CD14-positive monocyte (primary cell): ENCODE results near the gene PMM2. TPM values are rescaled to one million over a fixed set of nuclear protein-coding genes. Genes with fewer than 3 reads are reported as not detected.
"Not testable (repeated sequence)": the region's sequence is repeated elsewhere in the genome, so short reads cannot be mapped to it uniquely, and the experiment has no call there.

ENCODE experiments used
- DNase-seq, 3 donors: peaks; one replicate each; pipeline ENCODE4 v3.0.0-alpha.2; 2011 to 2022
- H2AFZ ChIP-seq: 2 replicates; pipeline ENCODE4 v1.6.0; 2012; ENCODE audit warnings: mild to moderate bottlenecking, low read depth, low read length, inconsistent platforms; ENCODE audit not compliant: insufficient read depth, poor library complexity, severe bottlenecking
- H3K27ac ChIP-seq, 2 donors: 1 replicate in 1 of 2; 2 replicates in 1 of 2; pipeline ENCODE4 v1.5.1; 2012 to 2013; ENCODE audit warnings: low read length in 2 of 2, control low read depth in 1 of 2, inconsistent platforms in 1 of 2, low read depth in 1 of 2, mild to moderate bottlenecking in 1 of 2
- H3K27me3 ChIP-seq, 2 donors: one replicate each; pipeline versions ENCODE4 v1.6.0 to v1.6.1; 2011 to 2013; ENCODE audit warnings: low read length in 2 of 2; ENCODE audit not compliant: control insufficient read depth in 2 of 2, insufficient read depth in 2 of 2
- H3K36me3 ChIP-seq, 2 donors: replicated peaks in 1 of 2; 1 replicate in 1 of 2; 2 replicates in 1 of 2; pipeline versions ENCODE4 v1.5.1 to v1.6.1; 2012 to 2013; ENCODE audit warnings: low read length in 2 of 2, control low read depth in 1 of 2, inconsistent platforms in 1 of 2, mild to moderate bottlenecking in 1 of 2; ENCODE audit not compliant: insufficient read depth in 2 of 2, control insufficient read depth in 1 of 2
- H3K4me1 ChIP-seq, 2 donors: 1 replicate in 1 of 2; 2 replicates in 1 of 2; pipeline versions ENCODE4 v1.5.1 to v1.6.1; 2012 to 2013; ENCODE audit warnings: low read length in 2 of 2, control low read depth in 1 of 2, inconsistent platforms in 1 of 2, mild to moderate bottlenecking in 1 of 2, moderate library complexity in 1 of 2; ENCODE audit not compliant: insufficient read depth in 2 of 2, control insufficient read depth in 1 of 2
- H3K4me2 ChIP-seq: replicated peaks from 2 replicates; pipeline ENCODE3; 2012; ENCODE audit warnings: low read length, moderate library complexity, mild to moderate bottlenecking; ENCODE audit not compliant: poor library complexity, severe bottlenecking; ENCODE audit errors: extremely low read depth
- H3K4me3 ChIP-seq, 3 experiments: fragments of 200-600 bp in 1 of 3; sonication (generic) in 1 of 3; replicated peaks in 1 of 3; 1 replicate in 2 of 3; 2 replicates in 1 of 3; pipeline ENCODE4 v1.5.1; 2011 to 2013; ENCODE audit warnings: low read length in 3 of 3, mild to moderate bottlenecking in 3 of 3, control low read depth in 2 of 3, low read depth in 2 of 3, inconsistent platforms in 1 of 3, moderate library complexity in 1 of 3
- H3K79me2 ChIP-seq: 2 replicates; pipeline ENCODE4 v1.6.0; 2012; ENCODE audit warnings: mild to moderate bottlenecking, control low read depth, inconsistent platforms, low read length, moderate library complexity; ENCODE audit not compliant: insufficient read depth
- H3K9ac ChIP-seq: 2 replicates; pipeline ENCODE4 v1.6.0; 2017; ENCODE audit warnings: low read length, mild to moderate bottlenecking; ENCODE audit not compliant: insufficient read depth, poor library complexity, severe bottlenecking
- H3K9me3 ChIP-seq, 2 donors: replicated peaks in 1 of 2; 1 replicate in 1 of 2; 2 replicates in 1 of 2; pipeline versions ENCODE4 v1.5.1 to v1.6.1; 2012 to 2013; ENCODE audit warnings: low read length in 2 of 2, control low read depth in 1 of 2; ENCODE audit not compliant: control insufficient read depth in 1 of 2, insufficient read depth in 1 of 2
- H4K20me1 ChIP-seq: 2 replicates; pipeline ENCODE4 v1.6.0; 2012; ENCODE audit warnings: mild to moderate bottlenecking, low read length, control low read depth, moderate library complexity; ENCODE audit not compliant: insufficient read depth
- H3K27ac Mint-ChIP-seq, 7 donors: one replicate each; pipeline ENCODE4 v1.8.0; 2020; ENCODE audit warnings: mild to moderate bottlenecking in 7 of 7, mixed read lengths in 7 of 7, moderate library complexity in 6 of 7, inconsistent platforms in 2 of 7
- H3K27me3 Mint-ChIP-seq, 3 donors: one replicate each; pipeline ENCODE4 v1.8.0; 2021 to 2022; ENCODE audit warnings: low read depth in 3 of 3, mild to moderate bottlenecking in 3 of 3, mixed read lengths in 3 of 3, moderate library complexity in 3 of 3, inconsistent platforms in 1 of 3
- H3K36me3 Mint-ChIP-seq, 2 donors: one replicate each; pipeline ENCODE4 v1.8.0; 2020; ENCODE audit warnings: mixed read lengths in 2 of 2, inconsistent platforms in 1 of 2, mild to moderate bottlenecking in 1 of 2
- H3K4me1 Mint-ChIP-seq: one replicate; pipeline ENCODE4 v1.8.0; 2020; ENCODE audit warnings: mild to moderate bottlenecking, mixed read lengths
- H3K4me3 Mint-ChIP-seq, 2 donors: one replicate each; pipeline ENCODE4 v1.8.0; 2020; ENCODE audit warnings: mild to moderate bottlenecking in 2 of 2, mixed read lengths in 2 of 2, moderate library complexity in 1 of 2
- H3K9me3 Mint-ChIP-seq, 7 donors: one replicate each; pipeline ENCODE4 v1.8.0; 2020 to 2022; ENCODE audit warnings: mixed read lengths in 7 of 7, mild to moderate bottlenecking in 6 of 7, moderate library complexity in 6 of 7, inconsistent platforms in 2 of 7
- WGBS: methylation state at CpG from one replicate; pipeline ENCODE4 v1.1.5; 2013; ENCODE audit warnings: missing lambda C conversion rate; ENCODE audit not compliant: insufficient coverage; 5-methylcytosine and 5-hydroxymethylcytosine counted together
- intact Hi-C, 2 donors: fragments of 100-400 bp; cut with micrococcal nuclease; formaldehyde crosslinking; loops; one replicate each; pipeline versions ENCODE4 v1.15.0 to v1.15.1; 2023
- polyA plus RNA-seq, 3 donors: library from polyadenylated mRNA; depleted of rRNA in 1 of 3; unstranded in 2 of 3; stranded (reverse) in 1 of 3; fragments of 300-500 nt in 2 of 3; fragments of >200 nt in 1 of 3; fragmentation: Illumina TruSeq in 2 of 3; gene quantifications; 1 replicate in 2 of 3; 2 replicates in 1 of 3; pipeline ENCODE4 v1.2.3, GENCODE V29; 2012 to 2021
- TF ChIP-seq, protein P1 (sequence below): fragments of 200-600 bp; IDR thresholded peaks from one replicate; pipeline ENCODE4 v1.8.0; 2022; ENCODE audit warnings: antibody characterized with exemption, mild to moderate bottlenecking

The PMM2 gene
- polyA plus RNA-seq, 3 donors: 15.2 to 22.9 (median 17.8) TPM

DNA sequence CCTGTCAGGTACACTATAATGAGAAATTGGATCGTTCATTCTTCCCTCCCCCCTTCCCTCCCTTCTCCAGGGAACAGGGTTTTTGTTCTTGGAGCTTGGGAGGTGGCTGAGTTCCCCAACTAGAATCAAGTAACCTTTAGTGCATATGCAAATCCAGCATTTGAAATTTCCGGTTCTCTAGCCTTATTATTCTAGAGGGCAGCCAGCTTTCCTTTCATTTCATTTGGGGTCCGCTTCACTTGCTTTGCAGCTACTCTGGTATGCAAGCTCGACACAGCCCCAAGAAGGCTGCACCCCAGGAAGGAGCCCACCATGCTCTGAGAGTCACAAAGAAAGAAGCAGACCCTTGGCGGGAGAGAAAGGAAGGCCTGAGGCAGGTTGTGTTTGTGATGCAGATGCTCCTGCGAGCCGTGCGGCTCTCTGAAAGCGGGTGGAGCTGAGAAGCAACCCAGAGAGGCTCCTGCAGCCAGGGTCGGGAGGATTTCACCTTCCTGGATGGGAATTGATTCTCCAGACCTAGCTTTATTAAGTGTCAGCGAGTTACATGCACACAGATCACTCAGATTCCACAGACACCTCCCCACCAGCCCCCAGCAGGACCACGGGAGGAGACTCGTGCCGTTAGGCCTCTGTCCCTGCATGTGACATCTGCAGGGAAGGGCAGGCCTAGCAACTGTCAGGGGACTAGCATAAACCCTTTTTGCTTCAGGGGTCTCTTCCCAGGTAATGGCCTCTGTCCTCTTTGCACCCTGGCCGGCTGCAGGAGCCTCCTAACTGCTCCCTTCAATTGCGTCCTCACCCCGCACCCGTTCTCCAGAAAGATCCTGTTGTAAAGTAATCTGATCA, 34.5 kb downstream of the PMM2 start:
- intact Hi-C loops: no loop called here
- Histone ChIP-seq H3K79me2 (peaks cover 4% of the 10 kb centered on the region), H3K9ac (no peak overlapping the region), H4K20me1 (no peaks in the 10 kb centered on the region), H3K9me3 (no peaks in the 10 kb centered on the region), H2AFZ (no peak overlapping the region), H3K27ac (no peak overlapping the region), H3K4me2 (no peak overlapping the region), H3K4me1 (peaks cover 5% of the 10 kb centered on the region in 2 donors), H3K36me3 (peaks cover 29 to 48% of the 10 kb centered on the region in 2 donors), H3K27me3 (no peaks in the 10 kb centered on the region), H3K4me3 (no peak overlapping the region)
- Mint-ChIP-seq H3K27me3 (peaks cover 0 to 4% (median 3%) of the 10 kb centered on the region in 3 donors), H3K9me3 (peaks cover 0 to 2% (median 0%) of the 10 kb centered on the region in 7 donors), H3K27ac (peak overlapping the region in 2 of 7 donors; percentile 22 to 92), H3K4me3 (no peak overlapping the region), H3K4me1 (peaks cover 15% of the 10 kb centered on the region), H3K36me3 (peaks cover 57% of the 10 kb centered on the region in 2 donors)
- DNase-seq: no peak
- 92% methylated on average over 13 of the region's 18 CpGs for WGBS
- TF ChIP-seq, protein P1, sequence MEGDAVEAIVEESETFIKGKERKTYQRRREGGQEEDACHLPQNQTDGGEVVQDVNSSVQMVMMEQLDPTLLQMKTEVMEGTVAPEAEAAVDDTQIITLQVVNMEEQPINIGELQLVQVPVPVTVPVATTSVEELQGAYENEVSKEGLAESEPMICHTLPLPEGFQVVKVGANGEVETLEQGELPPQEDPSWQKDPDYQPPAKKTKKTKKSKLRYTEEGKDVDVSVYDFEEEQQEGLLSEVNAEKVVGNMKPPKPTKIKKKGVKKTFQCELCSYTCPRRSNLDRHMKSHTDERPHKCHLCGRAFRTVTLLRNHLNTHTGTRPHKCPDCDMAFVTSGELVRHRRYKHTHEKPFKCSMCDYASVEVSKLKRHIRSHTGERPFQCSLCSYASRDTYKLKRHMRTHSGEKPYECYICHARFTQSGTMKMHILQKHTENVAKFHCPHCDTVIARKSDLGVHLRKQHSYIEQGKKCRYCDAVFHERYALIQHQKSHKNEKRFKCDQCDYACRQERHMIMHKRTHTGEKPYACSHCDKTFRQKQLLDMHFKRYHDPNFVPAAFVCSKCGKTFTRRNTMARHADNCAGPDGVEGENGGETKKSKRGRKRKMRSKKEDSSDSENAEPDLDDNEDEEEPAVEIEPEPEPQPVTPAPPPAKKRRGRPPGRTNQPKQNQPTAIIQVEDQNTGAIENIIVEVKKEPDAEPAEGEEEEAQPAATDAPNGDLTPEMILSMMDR: no peak

DNA sequence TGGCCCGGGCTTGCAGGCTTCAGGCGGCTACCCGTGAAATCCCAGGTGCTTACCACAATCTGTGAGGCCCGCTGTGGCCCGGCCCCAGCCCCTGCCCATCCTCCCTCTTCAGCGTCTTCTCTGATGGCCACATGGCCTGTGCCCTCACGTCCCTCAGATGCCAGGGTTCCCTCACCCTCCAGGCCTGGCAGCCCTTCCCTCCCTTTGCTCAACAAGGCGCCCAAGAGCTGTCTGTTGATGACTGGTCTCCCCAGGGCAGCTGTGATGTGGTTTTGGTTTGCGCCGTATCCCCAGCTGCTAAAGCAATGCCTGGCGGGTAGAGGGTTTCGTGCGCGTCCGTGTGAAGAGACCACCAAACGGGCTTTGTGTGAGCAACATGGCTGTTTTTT, 35.1 kb downstream of the PMM2 start:
- no peak overlapping the region for H3K4me2 ChIP-seq
- DNase-seq: no peak
- peaks cover 4% of the 10 kb centered on the region for H3K79me2 ChIP-seq
- 52% methylated on average over 15 of the region's 16 CpGs for WGBS
- peaks cover 29 to 48% of the 10 kb centered on the region in 2 donors for H3K36me3 ChIP-seq
- H3K27ac ChIP-seq: no peak overlapping the region
- peaks cover 0 to 2% (median 0%) of the 10 kb centered on the region in 7 donors for H3K9me3 Mint-ChIP-seq
- peaks cover 5% of the 10 kb centered on the region in 2 donors for H3K4me1 ChIP-seq
- H3K27ac Mint-ChIP-seq: peak overlapping the region in 2 of 7 donors; percentile 68 to 92
- H4K20me1 ChIP-seq: no peaks in the 10 kb centered on the region
- H3K27me3 Mint-ChIP-seq: peaks cover 0 to 4% (median 3%) of the 10 kb centered on the region in 3 donors
- H3K9me3 ChIP-seq: no peaks in the 10 kb centered on the region
- H3K4me3 Mint-ChIP-seq: no peak overlapping the region
- intact Hi-C loops: no loop called here
- peaks cover 15% of the 10 kb centered on the region for H3K4me1 Mint-ChIP-seq
- H3K9ac ChIP-seq: no peak overlapping the region
- no peak overlapping the region for H2AFZ ChIP-seq
- H3K27me3 ChIP-seq: no peaks in the 10 kb centered on the region
- TF ChIP-seq, protein P1: no peak
- peaks cover 56 to 57% of the 10 kb centered on the region in 2 donors for H3K36me3 Mint-ChIP-seq
- no peak overlapping the region for H3K4me3 ChIP-seq

DNA sequence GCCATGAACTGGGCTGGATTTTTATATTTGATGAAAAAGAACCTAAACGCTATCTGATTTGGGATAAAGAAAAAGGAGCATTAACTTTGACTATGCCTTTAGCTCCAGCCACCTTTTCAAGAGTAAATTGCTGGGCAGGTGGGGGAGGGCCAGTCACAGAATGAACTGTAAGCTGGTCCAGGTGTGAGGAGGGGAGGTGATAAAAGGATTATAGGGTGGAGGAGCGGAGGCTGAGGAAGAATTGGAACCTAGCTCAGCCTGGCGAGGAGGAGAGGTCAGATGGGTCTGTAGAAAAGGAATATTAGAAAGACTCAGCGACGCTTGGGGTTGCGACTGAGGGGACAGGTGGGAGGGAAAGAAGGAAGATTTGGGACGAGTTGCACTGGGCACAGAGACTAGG, 39.2 kb downstream of the PMM2 start:
- H3K27me3 ChIP-seq, H3K36me3 ChIP-seq, H3K9ac ChIP-seq, H3K4me2 ChIP-seq, H3K27ac Mint-ChIP-seq, H3K4me3 ChIP-seq, H4K20me1 ChIP-seq, intact Hi-C loops, H2AFZ ChIP-seq, H3K79me2 ChIP-seq, H3K9me3 ChIP-seq, H3K4me3 Mint-ChIP-seq, H3K9me3 Mint-ChIP-seq, H3K27ac ChIP-seq, H3K27me3 Mint-ChIP-seq, DNase-seq: not testable (repeated sequence)
- peaks cover 9 to 14% of the 10 kb centered on the region in 2 donors for H3K4me1 ChIP-seq
- peaks cover 19% of the 10 kb centered on the region for H3K4me1 Mint-ChIP-seq
- H3K36me3 Mint-ChIP-seq: peaks cover 21 to 22% of the 10 kb centered on the region in 2 donors
- WGBS: 100% methylated on average over 2 of the region's 7 CpGs
